Activated CD4-positive, alpha-beta T cell treated with anti-CD3 and anti-CD28 coated beads, Interleukin-2, amount 10 ng/mL, durations not matched to agents 24 days and 14 days (primary cell): ENCODE data around the gene ALK. TPM values are rescaled to one million over a fixed set of nuclear protein-coding genes. Genes with fewer than 3 reads are reported as not detected.

Source experiments
- DNase-seq: peaks from one replicate; pipeline ENCODE4 v3.0.0; 2022
- H3K27ac Mint-ChIP-seq: one replicate; pipeline ENCODE4 v1.8.0; 2022; ENCODE audit warnings: mild to moderate bottlenecking, mixed read lengths
- H3K27me3 Mint-ChIP-seq: one replicate; pipeline ENCODE4 v1.8.0; 2022; ENCODE audit warnings: mixed read lengths
- H3K36me3 Mint-ChIP-seq: one replicate; pipeline ENCODE4 v1.8.0; 2022; ENCODE audit warnings: low read depth, mild to moderate bottlenecking, mixed read lengths
- H3K4me1 Mint-ChIP-seq: one replicate; pipeline ENCODE4 v1.8.0; 2021; ENCODE audit warnings: mixed read lengths
- H3K4me3 Mint-ChIP-seq: one replicate; pipeline ENCODE4 v1.8.0; 2022; ENCODE audit warnings: mild to moderate bottlenecking, moderate library complexity, mixed read lengths
- H3K9me3 Mint-ChIP-seq: one replicate; pipeline ENCODE4 v1.8.0; 2021; ENCODE audit warnings: mixed read lengths
- intact Hi-C: fragments of 100-400 bp; cut with micrococcal nuclease; formaldehyde crosslinking; loops from one replicate; pipeline ENCODE4 v1.15.1; 2023
- total RNA-seq: library from RNA; stranded (reverse); gene quantifications from 2 replicates; pipeline ENCODE4 v1.2.3, GENCODE V29; 2022

The ALK gene
- total RNA-seq, 1 donor from 2014 or later: not detected

GRCh38 chr2:29349316-29350030 lies 571.9 kb downstream of the ALK start:
- H3K4me1 Mint-ChIP-seq: no peaks in the 10 kb centered on the region
- no peaks in the 10 kb centered on the region for H3K36me3 Mint-ChIP-seq

GRCh38 chr2:29347774-29348461 lies 573.5 kb downstream of the ALK start:
- no peak overlapping the region for H3K4me3 Mint-ChIP-seq
- peaks cover 16% of the 10 kb centered on the region for H3K27me3 Mint-ChIP-seq
- intact Hi-C loops: loop anchor here (2.0 kb wide), 1 partner anchor 39 kb away; no protein-coding TSS in a partner anchor
- no peaks in the 10 kb centered on the region for H3K36me3 Mint-ChIP-seq
- no peak for DNase-seq
- no peaks in the 10 kb centered on the region for H3K9me3 Mint-ChIP-seq
- no peaks in the 10 kb centered on the region for H3K4me1 Mint-ChIP-seq
- H3K27ac Mint-ChIP-seq: no peak overlapping the region

More at GRCh38 chr2:29349316-29350030, 571.9 kb downstream of the ALK start:
- Mint-ChIP-seq H3K4me3 (no peak overlapping the region), H3K27me3 (peaks cover 15% of the 10 kb centered on the region), H3K27ac (no peak overlapping the region), H3K9me3 (no peaks in the 10 kb centered on the region)
- DNase-seq: no peak
- intact Hi-C loops: no loop called here

- no peaks in the 10 kb centered on the region for H3K36me3 Mint-ChIP-seq
- H3K27me3 Mint-ChIP-seq: peaks cover 20% of the 10 kb centered on the region
- intact Hi-C loops: no loop called here
- no peak overlapping the region for H3K27ac Mint-ChIP-seq
- H3K4me1 Mint-ChIP-seq: no peaks in the 10 kb centered on the region
- no peaks in the 10 kb centered on the region for H3K9me3 Mint-ChIP-seq
- H3K4me3 Mint-ChIP-seq: no peak overlapping the region
- DNase-seq: no peak
Observed at GRCh38 chr2:29345236-29345635, 576.1 kb downstream of the ALK start.

- no peak overlapping the region for H3K4me3 Mint-ChIP-seq
- H3K27ac Mint-ChIP-seq: no peak overlapping the region
- peaks cover 25% of the 10 kb centered on the region for H3K27me3 Mint-ChIP-seq
- no peaks in the 10 kb centered on the region for H3K9me3 Mint-ChIP-seq
- intact Hi-C loops: no loop called here
- H3K36me3 Mint-ChIP-seq: no peaks in the 10 kb centered on the region
- H3K4me1 Mint-ChIP-seq: no peaks in the 10 kb centered on the region
- no peak for DNase-seq
Observed at GRCh38 chr2:29343830-29344229, 577.6 kb downstream of the ALK start.

- Mint-ChIP-seq H3K36me3 (no peaks in the 10 kb centered on the region), H3K27me3 (peaks cover 22% of the 10 kb centered on the region), H3K4me1 (peaks cover 4% of the 10 kb centered on the region), H3K27ac (peak overlapping the region; percentile 13), H3K4me3 (no peak overlapping the region), H3K9me3 (no peaks in the 10 kb centered on the region)
- no peak for DNase-seq
- intact Hi-C loops: no loop called here
Observed at GRCh38 chr2:29336341-29337241, 584.8 kb downstream of the ALK start.

- intact Hi-C loops: no loop called here
- peaks cover 4% of the 10 kb centered on the region for H3K4me1 Mint-ChIP-seq
- H3K27me3 Mint-ChIP-seq: peaks cover 18% of the 10 kb centered on the region
- no peak for DNase-seq
- H3K4me3 Mint-ChIP-seq: no peak overlapping the region
- no peaks in the 10 kb centered on the region for H3K36me3 Mint-ChIP-seq
- H3K9me3 Mint-ChIP-seq: no peaks in the 10 kb centered on the region
- no peak overlapping the region for H3K27ac Mint-ChIP-seq
Observed at GRCh38 chr2:29335396-29335795, 586.0 kb downstream of the ALK start.

GRCh38 chr2:29334706-29335105 lies 586.7 kb downstream of the ALK start:
- no peak overlapping the region for H3K4me3 Mint-ChIP-seq
- H3K36me3 Mint-ChIP-seq: no peaks in the 10 kb centered on the region
- no peak for DNase-seq
- peaks cover 18% of the 10 kb centered on the region for H3K27me3 Mint-ChIP-seq
- H3K4me1 Mint-ChIP-seq: peaks cover 4% of the 10 kb centered on the region
- H3K9me3 Mint-ChIP-seq: no peaks in the 10 kb centered on the region
- intact Hi-C loops: no loop called here
- no peak overlapping the region for H3K27ac Mint-ChIP-seq

- intact Hi-C loops: no loop called here
- Mint-ChIP-seq H3K27ac (no peak overlapping the region), H3K9me3 (no peaks in the 10 kb centered on the region), H3K4me1 (peaks cover 4% of the 10 kb centered on the region), H3K4me3 (no peak overlapping the region), H3K36me3 (no peaks in the 10 kb centered on the region), H3K27me3 (peaks cover 13% of the 10 kb centered on the region)
- DNase-seq: no peak
Observed at GRCh38 chr2:29332540-29332939, 588.8 kb downstream of the ALK start.

- Mint-ChIP-seq H3K36me3 (no peaks in the 10 kb centered on the region), H3K4me3 (no peak overlapping the region), H3K4me1 (peaks cover 10% of the 10 kb centered on the region), H3K27me3 (peaks cover 16% of the 10 kb centered on the region), H3K9me3 (no peaks in the 10 kb centered on the region), H3K27ac (no peak overlapping the region)
- intact Hi-C loops: no loop called here
- no peak for DNase-seq
Observed at GRCh38 chr2:29329899-29330298, 591.5 kb downstream of the ALK start.

- intact Hi-C loops: no loop called here
Observed at GRCh38 chr2:29326926-29327325, 594.5 kb downstream of the ALK start.

GRCh38 chr2:29325544-29325943 lies 595.8 kb downstream of the ALK start:
- H3K9me3 Mint-ChIP-seq: no peaks in the 10 kb centered on the region
- no peaks in the 10 kb centered on the region for H3K36me3 Mint-ChIP-seq
- no peak overlapping the region for H3K4me3 Mint-ChIP-seq
- DNase-seq: peak; percentile 64
- H3K4me1 Mint-ChIP-seq: peaks cover 32% of the 10 kb centered on the region
- intact Hi-C loops: no loop called here
- peak overlapping the region; percentile 6 for H3K27ac Mint-ChIP-seq
- peaks cover 11% of the 10 kb centered on the region for H3K27me3 Mint-ChIP-seq

More at GRCh38 chr2:29326926-29327325, 594.5 kb downstream of the ALK start:
- peaks cover 25% of the 10 kb centered on the region for H3K4me1 Mint-ChIP-seq
- no peak overlapping the region for H3K4me3 Mint-ChIP-seq
- no peaks in the 10 kb centered on the region for H3K9me3 Mint-ChIP-seq
- no peak for DNase-seq
- no peaks in the 10 kb centered on the region for H3K36me3 Mint-ChIP-seq
- H3K27me3 Mint-ChIP-seq: peaks cover 9% of the 10 kb centered on the region
- H3K27ac Mint-ChIP-seq: no peak overlapping the region

- H3K4me1 Mint-ChIP-seq: peaks cover 32% of the 10 kb centered on the region
- no peaks in the 10 kb centered on the region for H3K9me3 Mint-ChIP-seq
- H3K27ac Mint-ChIP-seq: no peak overlapping the region
- intact Hi-C loops: no loop called here
- DNase-seq: no peak
- no peaks in the 10 kb centered on the region for H3K36me3 Mint-ChIP-seq
- peaks cover 15% of the 10 kb centered on the region for H3K27me3 Mint-ChIP-seq
- no peak overlapping the region for H3K4me3 Mint-ChIP-seq
Observed at GRCh38 chr2:29323961-29324360, 597.4 kb downstream of the ALK start.

- peaks cover 33% of the 10 kb centered on the region for H3K4me1 Mint-ChIP-seq
- H3K27ac Mint-ChIP-seq: no peak overlapping the region
- no peak for DNase-seq
- no peaks in the 10 kb centered on the region for H3K36me3 Mint-ChIP-seq
- H3K9me3 Mint-ChIP-seq: no peaks in the 10 kb centered on the region
- H3K4me3 Mint-ChIP-seq: no peak overlapping the region
- intact Hi-C loops: no loop called here
- H3K27me3 Mint-ChIP-seq: peaks cover 15% of the 10 kb centered on the region
Observed at GRCh38 chr2:29323301-29323700, 598.1 kb downstream of the ALK start.

GRCh38 chr2:29322011-29322410 lies 599.4 kb downstream of the ALK start:
- H3K4me3 Mint-ChIP-seq: no peak overlapping the region
- intact Hi-C loops: no loop called here

More at GRCh38 chr2:29322011-29322410, 599.4 kb downstream of the ALK start:
- H3K27ac Mint-ChIP-seq: peak overlapping the region; percentile 35
- no peaks in the 10 kb centered on the region for H3K9me3 Mint-ChIP-seq
- H3K36me3 Mint-ChIP-seq: no peaks in the 10 kb centered on the region
- peak; percentile 73 for DNase-seq
- H3K4me1 Mint-ChIP-seq: peaks cover 38% of the 10 kb centered on the region
- H3K27me3 Mint-ChIP-seq: peaks cover 8% of the 10 kb centered on the region
